Breast epithelium (tissue), 4 donors: ENCODE data around the gene SCD5. TPM values are rescaled to one million over a fixed set of nuclear protein-coding genes. Genes with fewer than 3 reads are reported as not detected.
"Not testable (repeated sequence)": the region's sequence is repeated elsewhere in the genome, so short reads cannot be mapped to it uniquely, and the experiment has no call there.

ENCODE experiments used
- DNase-seq, 2 donors: peaks; one replicate each; pipeline ENCODE4 v3.0.0-alpha.2; 2019; ENCODE audit warnings: low spot score in 2 of 2
- H3K27ac ChIP-seq, 2 donors: fragments of 200-600 bp; sonication (generic) in 1 of 2; one replicate each; pipeline ENCODE4 v1.5.1; 2016 to 2019; ENCODE audit warnings: mild to moderate bottlenecking in 1 of 2
- H3K27me3 ChIP-seq, 2 donors: fragments of 200-600 bp; sonication (generic) in 1 of 2; one replicate each; pipeline versions ENCODE4 v1.5.1 to v1.6.0; 2017 to 2019; ENCODE audit warnings: control low read depth in 1 of 2, mild to moderate bottlenecking in 1 of 2
- H3K36me3 ChIP-seq: fragments of 200-600 bp; one replicate; pipeline ENCODE4 v1.5.1; 2019
- H3K4me1 ChIP-seq, 2 donors: fragments of 200-600 bp; sonication (generic); one replicate each; pipeline ENCODE4 v1.5.1; 2016 to 2019; ENCODE audit warnings: control low read depth in 1 of 2
- H3K4me3 ChIP-seq, 3 donors: fragments of 200-600 bp; sonication (generic); 1 replicate in 2 of 3; 2 replicates in 1 of 3; pipeline ENCODE4 v1.5.1; 2016 to 2019; ENCODE audit warnings: mild to moderate bottlenecking in 3 of 3, moderate library complexity in 2 of 3
- H3K9me3 ChIP-seq, 2 donors: fragments of 200-600 bp; sonication (generic) in 1 of 2; one replicate each; pipeline ENCODE4 v1.5.1; 2016 to 2019; ENCODE audit warnings: control low read depth in 1 of 2
- CTCF ChIP-seq, 3 donors: fragments of 450-650 bp; IDR thresholded peaks; one replicate each; pipeline ENCODE4 v1.5.1; 2016 to 2017; ENCODE audit warnings: antibody characterized with exemption in 3 of 3, mild to moderate bottlenecking in 3 of 3, moderate library complexity in 3 of 3
- POLR2A ChIP-seq: fragments of 450-650 bp; IDR thresholded peaks from one replicate; pipeline ENCODE4 v1.6.1; 2016; ENCODE audit warnings: antibody characterized with exemption, mild to moderate bottlenecking, moderate library complexity
- POLR2AphosphoS5 ChIP-seq, 3 donors: sonication (generic); formaldehyde crosslinking; IDR thresholded peaks; one replicate each; pipeline ENCODE4 v1.6.1; 2017; ENCODE audit warnings: antibody characterized with exemption in 3 of 3
- intact Hi-C: fragments of 100-400 bp; cut with DNase I; formaldehyde crosslinking; loops from one replicate; pipeline ENCODE4 v1.15.1; 2023; ENCODE audit warnings: low total_unique reads
- total RNA-seq, 3 donors: library from RNA; depleted of rRNA; stranded (reverse); fragments of >200 nt; gene quantifications; one replicate each; pipeline ENCODE4 v1.1.0, GENCODE V29; 2016

Gene SCD5
- total RNA-seq = 10 to 100 TPM in 2 of 3 donors, 1 to 10 TPM in 1; 9.8 to 17.0 (median 14.7) TPM

GRCh38 chr4:82798168-82799005 is at the start of gene SCD5:
Gene SCD5 (minus strand): TSS chr4:82798796. CDS start chr4:82798537, 259 bp downstream.
- peaks cover 0 to 4% of the 10 kb centered on the region in 2 donors for H3K4me1 ChIP-seq
- peak within 1 kb of the TSS; percentile 25 to 34 for H3K27ac ChIP-seq
- H3K27me3 ChIP-seq = no peaks in the 10 kb centered on the region
- peak in 1 of 2 donors; percentile 40 for DNase-seq
- H3K36me3 ChIP-seq = no peaks in the 10 kb centered on the region
- H3K9me3 ChIP-seq = no peaks in the 10 kb centered on the region
- intact Hi-C loops = no loop called here
- H3K4me3 ChIP-seq = peak within 1 kb of the TSS; percentile 78 to 83 (median 81)
- TF ChIP-seq POLR2AphosphoS5 (IDR thresholded peaks at IDR 0.05) (peak in 1 of 3 donors; percentile 16), POLR2A (no peak)

GRCh38 chr4:82842593-82842992 is 44.0 kb upstream of the SCD5 start:
- H3K36me3 ChIP-seq = peaks cover 3% of the 10 kb centered on the region
- intact Hi-C loops = no loop called here
- H3K4me3 ChIP-seq = no peak overlapping the region
- DNase-seq = no peak
- H3K27ac ChIP-seq = no peak overlapping the region
- H3K27me3 ChIP-seq = no peaks in the 10 kb centered on the region
- H3K9me3 ChIP-seq = no peaks in the 10 kb centered on the region
- TF ChIP-seq POLR2AphosphoS5 (IDR thresholded peaks at IDR 0.05) (no peak), POLR2A (no peak), CTCF (IDR thresholded peaks at IDR 0.05) (no peak)
- H3K4me1 ChIP-seq = no peaks in the 10 kb centered on the region

GRCh38 chr4:82839624-82840023 is 41.0 kb upstream of the SCD5 start:
- Histone ChIP-seq H3K9me3 (no peaks in the 10 kb centered on the region), H3K27me3 (no peaks in the 10 kb centered on the region), H3K4me1 (no peaks in the 10 kb centered on the region), H3K27ac (no peak overlapping the region), H3K4me3 (no peak overlapping the region), H3K36me3 (peaks cover 3% of the 10 kb centered on the region)
- no peak for TF ChIP-seq POLR2AphosphoS5 (IDR thresholded peaks at IDR 0.05)
- TF ChIP-seq CTCF (IDR thresholded peaks at IDR 0.05) = no peak
- no peak for TF ChIP-seq POLR2A
- intact Hi-C loops = no loop called here
- DNase-seq = no peak

- Histone ChIP-seq H3K4me1 (no peaks in the 10 kb centered on the region), H3K9me3 (no peaks in the 10 kb centered on the region), H3K27ac (no peak overlapping the region), H3K36me3 (no peaks in the 10 kb centered on the region), H3K4me3 (no peak overlapping the region), H3K27me3 (no peaks in the 10 kb centered on the region)
- no peak for TF ChIP-seq POLR2AphosphoS5 (IDR thresholded peaks at IDR 0.05)
- TF ChIP-seq POLR2A = no peak
- no peak for TF ChIP-seq CTCF (IDR thresholded peaks at IDR 0.05)
- intact Hi-C loops = no loop called here
- no peak for DNase-seq
These were observed 35.2 kb upstream of the SCD5 start for GRCh38 chr4:82833696-82834313.

- H3K4me3 ChIP-seq, H3K4me1 ChIP-seq, H3K27me3 ChIP-seq, DNase-seq, H3K27ac ChIP-seq, H3K36me3 ChIP-seq, H3K9me3 ChIP-seq, intact Hi-C loops: not testable (repeated sequence)
These were observed 34.5 kb upstream of the SCD5 start for GRCh38 chr4:82833060-82833459.

- Histone ChIP-seq H3K36me3 (peaks cover 13% of the 10 kb centered on the region), H3K27ac (no peak overlapping the region), H3K4me1 (no peaks in the 10 kb centered on the region), H3K9me3 (no peaks in the 10 kb centered on the region), H3K4me3 (no peak overlapping the region), H3K27me3 (no peaks in the 10 kb centered on the region)
- intact Hi-C loops = no loop called here
- DNase-seq = no peak
- no peak for TF ChIP-seq POLR2AphosphoS5 (IDR thresholded peaks at IDR 0.05)
- no peak for TF ChIP-seq POLR2A
- no peak for TF ChIP-seq CTCF (IDR thresholded peaks at IDR 0.05)
These were observed 26.8 kb upstream of the SCD5 start for GRCh38 chr4:82825425-82825824.
